ENCODE results near the gene MAP7D2. TPM values are rescaled to one million over a fixed set of nuclear protein-coding genes. Genes with fewer than 3 reads are reported as not detected.

The MAP7D2 gene
- total RNA-seq, 1 donor = 0.36 TPM

DNA sequence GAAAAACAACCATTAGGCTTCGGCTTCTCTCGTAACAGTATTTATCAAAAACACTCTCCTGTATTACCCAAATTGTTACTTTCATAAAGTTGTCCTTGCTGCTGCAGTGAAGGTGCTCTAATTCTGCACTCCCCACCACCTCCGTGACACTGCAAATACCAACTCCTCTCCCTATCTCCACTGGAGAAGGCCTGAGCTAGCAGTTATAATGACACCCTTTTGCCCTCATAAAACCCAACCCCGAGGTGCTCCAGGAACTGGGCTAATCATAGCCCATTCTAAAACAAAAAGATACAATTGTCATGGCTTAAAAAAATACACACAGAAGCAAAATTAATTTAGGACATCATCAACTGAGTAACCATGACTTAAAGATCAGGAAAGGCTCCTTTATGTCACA is 59.2 kb downstream of the MAP7D2 start:
- H3K9me3 ChIP-seq (ENCODE audit: low read depth, low read length) = no peaks in the 10 kb centered on the region

DNA sequence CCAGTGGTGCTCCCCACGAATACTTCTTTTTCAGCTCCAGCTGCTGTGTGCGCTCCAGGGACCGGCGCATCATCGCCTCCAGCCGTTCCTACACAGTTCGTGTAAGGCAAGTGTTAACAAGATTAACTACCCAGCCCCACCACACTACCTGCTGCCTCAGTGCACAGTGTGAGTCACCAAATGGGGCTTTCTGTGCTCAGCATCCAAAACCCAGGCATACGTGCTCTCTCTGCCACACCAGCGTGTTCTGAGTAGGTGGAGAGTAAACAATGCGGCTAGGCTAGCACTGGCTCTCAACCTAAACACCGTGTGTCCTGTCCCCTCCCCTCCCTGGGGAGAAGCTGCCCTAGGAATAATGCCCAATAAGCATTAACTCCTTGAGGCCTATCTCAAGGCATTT is 60.0 kb downstream of the MAP7D2 start:
- peaks cover 3% of the 10 kb centered on the region for H3K27me3 ChIP-seq (ENCODE audit: insufficient read depth, low read length)
- H2AFZ ChIP-seq (ENCODE audit: low read length) = no peak overlapping the region
- no peak overlapping the region for H3K27ac ChIP-seq (ENCODE audit: low read depth, low read length)
- H4K20me1 ChIP-seq (ENCODE audit: insufficient read depth, low read length) = no peaks in the 10 kb centered on the region
- no peaks in the 10 kb centered on the region for H3K36me3 ChIP-seq (ENCODE audit: insufficient read depth, low read length)
- no peaks in the 10 kb centered on the region for H3K9me3 ChIP-seq (ENCODE audit: low read depth, low read length)
- H3K4me3 ChIP-seq (ENCODE audit: insufficient read depth, low read length) = no peak overlapping the region
- TF ChIP-seq, protein P1, sequence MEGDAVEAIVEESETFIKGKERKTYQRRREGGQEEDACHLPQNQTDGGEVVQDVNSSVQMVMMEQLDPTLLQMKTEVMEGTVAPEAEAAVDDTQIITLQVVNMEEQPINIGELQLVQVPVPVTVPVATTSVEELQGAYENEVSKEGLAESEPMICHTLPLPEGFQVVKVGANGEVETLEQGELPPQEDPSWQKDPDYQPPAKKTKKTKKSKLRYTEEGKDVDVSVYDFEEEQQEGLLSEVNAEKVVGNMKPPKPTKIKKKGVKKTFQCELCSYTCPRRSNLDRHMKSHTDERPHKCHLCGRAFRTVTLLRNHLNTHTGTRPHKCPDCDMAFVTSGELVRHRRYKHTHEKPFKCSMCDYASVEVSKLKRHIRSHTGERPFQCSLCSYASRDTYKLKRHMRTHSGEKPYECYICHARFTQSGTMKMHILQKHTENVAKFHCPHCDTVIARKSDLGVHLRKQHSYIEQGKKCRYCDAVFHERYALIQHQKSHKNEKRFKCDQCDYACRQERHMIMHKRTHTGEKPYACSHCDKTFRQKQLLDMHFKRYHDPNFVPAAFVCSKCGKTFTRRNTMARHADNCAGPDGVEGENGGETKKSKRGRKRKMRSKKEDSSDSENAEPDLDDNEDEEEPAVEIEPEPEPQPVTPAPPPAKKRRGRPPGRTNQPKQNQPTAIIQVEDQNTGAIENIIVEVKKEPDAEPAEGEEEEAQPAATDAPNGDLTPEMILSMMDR (IDR thresholded peaks at IDR 0.05; ENCODE audit: extremely low read depth, low read depth, low read length) = no peak
- no peak for DNase-seq (ENCODE audit: insufficient read length, low spot score, missing footprints)
- H3K4me1 ChIP-seq (ENCODE audit: insufficient read depth, low read length) = peaks cover 8% of the 10 kb centered on the region
- no peak overlapping the region for H3K4me2 ChIP-seq (ENCODE audit: insufficient read depth, low read length)
- no peaks in the 10 kb centered on the region for H3K79me2 ChIP-seq (ENCODE audit: insufficient read depth, low read length)

More for the DNA sequence above, 59.2 kb downstream of the MAP7D2 start:
- H3K27ac ChIP-seq (ENCODE audit: low read depth, low read length) = no peak overlapping the region
- H3K4me3 ChIP-seq (ENCODE audit: insufficient read depth, low read length) = no peak overlapping the region
- peaks cover 13% of the 10 kb centered on the region for H3K4me1 ChIP-seq (ENCODE audit: insufficient read depth, low read length)
- H3K36me3 ChIP-seq (ENCODE audit: insufficient read depth, low read length) = no peaks in the 10 kb centered on the region
- no peaks in the 10 kb centered on the region for H4K20me1 ChIP-seq (ENCODE audit: insufficient read depth, low read length)
- peaks cover 3% of the 10 kb centered on the region for H3K27me3 ChIP-seq (ENCODE audit: insufficient read depth, low read length)
- no peak for DNase-seq (ENCODE audit: insufficient read length, low spot score, missing footprints)
- no peak overlapping the region for H3K4me2 ChIP-seq (ENCODE audit: insufficient read depth, low read length)
- TF ChIP-seq, protein P1 (IDR thresholded peaks at IDR 0.05; ENCODE audit: extremely low read depth, low read depth, low read length) = no peak
- no peaks in the 10 kb centered on the region for H3K79me2 ChIP-seq (ENCODE audit: insufficient read depth, low read length)
- no peak overlapping the region for H2AFZ ChIP-seq (ENCODE audit: low read length)

DNA sequence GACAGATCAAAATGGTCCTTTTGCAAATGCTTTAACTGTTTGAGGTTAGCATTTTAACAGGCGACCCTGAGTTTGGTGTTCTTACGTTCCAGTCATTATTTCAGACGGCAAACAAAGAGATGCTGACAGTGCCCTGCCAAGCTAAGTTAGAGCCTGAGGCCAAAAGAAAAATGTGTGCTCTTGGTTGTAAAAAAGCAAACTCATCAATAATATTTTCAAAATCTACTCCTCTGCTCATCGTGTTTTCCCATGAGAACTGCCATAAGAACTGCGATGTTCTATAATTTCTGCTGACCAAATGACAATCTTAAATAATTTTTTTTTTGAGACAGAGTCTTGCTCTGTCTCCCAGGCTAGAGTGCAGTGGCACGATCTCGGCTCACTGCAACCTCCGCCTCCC is 63.2 kb downstream of the MAP7D2 start:
- Histone ChIP-seq H3K4me2 (ENCODE audit: insufficient read depth, low read length) (no peak overlapping the region), H2AFZ (ENCODE audit: low read length) (no peak overlapping the region), H4K20me1 (ENCODE audit: insufficient read depth, low read length) (no peaks in the 10 kb centered on the region), H3K79me2 (ENCODE audit: insufficient read depth, low read length) (no peaks in the 10 kb centered on the region), H3K4me3 (ENCODE audit: insufficient read depth, low read length) (no peak overlapping the region), H3K9me3 (ENCODE audit: low read depth, low read length) (no peaks in the 10 kb centered on the region), H3K4me1 (ENCODE audit: insufficient read depth, low read length) (no peaks in the 10 kb centered on the region), H3K36me3 (ENCODE audit: insufficient read depth, low read length) (no peaks in the 10 kb centered on the region), H3K27ac (ENCODE audit: low read depth, low read length) (no peak overlapping the region), H3K27me3 (ENCODE audit: insufficient read depth, low read length) (peaks cover 3% of the 10 kb centered on the region)
- DNase-seq (ENCODE audit: insufficient read length, low spot score, missing footprints) = no peak
- TF ChIP-seq, protein P1 (IDR thresholded peaks at IDR 0.05; ENCODE audit: extremely low read depth, low read depth, low read length) = no peak

DNA sequence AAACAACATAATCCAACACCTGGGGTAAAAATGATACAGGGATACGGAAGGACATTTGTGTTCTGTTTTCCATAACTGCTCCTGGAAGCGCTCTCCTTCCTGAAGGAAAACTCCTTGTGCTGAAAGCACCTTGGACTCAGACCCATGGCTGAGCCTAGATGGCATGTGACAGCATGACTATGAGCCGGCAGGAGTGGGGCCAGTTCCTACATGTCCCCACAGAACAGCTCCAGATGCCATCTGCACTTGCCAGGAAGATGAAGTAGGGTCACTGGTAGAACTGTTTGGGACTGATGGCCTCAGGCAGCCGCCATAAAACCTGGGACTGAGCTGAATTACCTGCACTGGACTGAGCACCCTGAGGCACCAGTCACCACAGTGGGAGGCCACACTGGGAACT is 69.8 kb downstream of the MAP7D2 start:
- Histone ChIP-seq H3K4me1 (ENCODE audit: insufficient read depth, low read length) (no peaks in the 10 kb centered on the region), H3K9me3 (ENCODE audit: low read depth, low read length) (no peaks in the 10 kb centered on the region), H3K4me2 (ENCODE audit: insufficient read depth, low read length) (no peak overlapping the region), H3K36me3 (ENCODE audit: insufficient read depth, low read length) (no peaks in the 10 kb centered on the region), H3K27me3 (ENCODE audit: insufficient read depth, low read length) (no peaks in the 10 kb centered on the region), H2AFZ (ENCODE audit: low read length) (no peak overlapping the region), H3K27ac (ENCODE audit: low read depth, low read length) (no peak overlapping the region), H4K20me1 (ENCODE audit: insufficient read depth, low read length) (no peaks in the 10 kb centered on the region), H3K79me2 (ENCODE audit: insufficient read depth, low read length) (no peaks in the 10 kb centered on the region), H3K4me3 (ENCODE audit: insufficient read depth, low read length) (no peak overlapping the region)
- DNase-seq (ENCODE audit: insufficient read length, low spot score, missing footprints) = no peak
- TF ChIP-seq, protein P1 (IDR thresholded peaks at IDR 0.05; ENCODE audit: extremely low read depth, low read depth, low read length) = no peak

Data from osteoblast (primary cell).